Prostate gland (tissue), 2 donors: Measurements from ENCODE around the gene COPG2. TPM values are rescaled to one million over a fixed set of nuclear protein-coding genes. Genes with fewer than 3 reads are reported as not detected.

ENCODE experiments used
- DNase-seq: peaks from one replicate; pipeline ENCODE4 v3.0.0-alpha.2; 2019; ENCODE audit warnings: low spot score
- H3K27ac ChIP-seq, 2 donors: fragments of 200-600 bp; sonication (generic); 2 replicates each; pipeline ENCODE4 v1.5.1; 2017 to 2019
- H3K27me3 ChIP-seq: fragments of 200-600 bp; sonication (generic); replicated peaks from 2 replicates; pipeline ENCODE4 v1.5.1; 2019; ENCODE audit not compliant: insufficient read depth
- H3K36me3 ChIP-seq, 2 donors: fragments of 200-600 bp; sonication (generic); 1 replicate in 1 of 2; 2 replicates in 1 of 2; pipeline versions ENCODE4 v1.5.1 to v1.8.1; 2017 to 2019
- H3K4me1 ChIP-seq: fragments of 200-600 bp; sonication (generic); replicated peaks from 2 replicates; pipeline ENCODE4 v1.5.1; 2019
- H3K4me3 ChIP-seq, 2 donors: fragments of 200-600 bp; sonication (generic); 2 replicates each; pipeline ENCODE4 v1.5.1; 2017 to 2019
- H3K9me3 ChIP-seq: fragments of 200-600 bp; sonication (generic); 2 replicates; pipeline ENCODE4 v1.5.1; 2017
- POLR2A ChIP-seq: fragments of 450-650 bp; IDR thresholded peaks from one replicate; pipeline ENCODE4 v1.6.1; 2016; ENCODE audit warnings: antibody characterized with exemption, mild to moderate bottlenecking
- POLR2AphosphoS5 ChIP-seq: sonication (generic); formaldehyde crosslinking; IDR thresholded peaks from one replicate; pipeline ENCODE4 v1.6.1; 2017; ENCODE audit warnings: antibody characterized with exemption
- WGBS: methylation state at CpG from one replicate; pipeline ENCODE4 v1.1.5; 2018; 5-methylcytosine and 5-hydroxymethylcytosine counted together
- intact Hi-C: fragments of 100-400 bp; cut with DNase I; formaldehyde crosslinking; loops from one replicate; pipeline ENCODE4 v1.14.2; 2022
- microRNA counts, 2 donors: library from miRNA; unstranded; fragments of <30 nt; microRNA quantifications; one replicate each; lab custom pipeline; 2016 to 2017
- microRNA-seq: library from miRNA; unstranded; fragments of <30 nt; microRNA quantifications from one replicate; pipeline ENCODE4, GENCODE V29; 2016
- small RNA-seq, 2 donors: library from RNA; depleted of rRNA; stranded (forward); fragments of <200 nt; gene quantifications; one replicate each; pipeline ENCODE3, GENCODE V24; 2016
- total RNA-seq, 2 donors: library from RNA; depleted of rRNA; stranded (reverse); fragments of >200 nt; gene quantifications; one replicate each; pipeline ENCODE4 v1.1.0, GENCODE V29; 2016
- TF ChIP-seq, protein P1 (sequence below), 4 experiments: fragments of 200-600 bp in 2 of 4; fragments of 450-650 bp in 2 of 4; sonication (generic) in 2 of 4; IDR thresholded peaks; 1 replicate in 3 of 4; 2 replicates in 1 of 4; pipeline ENCODE4 v1.5.1; 2016 to 2019; ENCODE audit warnings: antibody characterized with exemption in 4 of 4, mild to moderate bottlenecking in 2 of 4, moderate library complexity in 2 of 4

Gene COPG2
- total RNA-seq, 2 donors from 2014 or later: 15.3 to 46.1 TPM

DNA sequence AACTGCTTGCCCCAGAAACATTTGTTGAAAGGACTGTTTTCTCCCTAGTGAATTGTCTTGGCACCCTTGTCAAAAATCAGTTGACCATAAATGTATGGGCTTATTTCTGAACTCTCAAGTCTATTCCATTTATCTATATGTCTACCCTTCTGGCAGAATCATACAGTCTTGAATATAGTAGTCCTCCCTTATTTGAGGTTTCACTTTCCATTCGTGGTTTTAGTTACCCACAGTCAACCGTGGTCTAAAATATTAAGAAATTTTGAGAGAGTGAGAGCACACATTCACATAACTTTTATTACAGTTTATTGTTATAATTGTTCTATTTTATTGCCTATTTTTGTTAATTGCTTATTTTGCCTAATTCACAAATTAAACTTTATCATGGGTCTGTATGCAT is 210.3 kb downstream of the COPG2 start:
- Histone ChIP-seq H3K36me3 (no peaks in the 10 kb centered on the region), H3K4me3 (no peak overlapping the region), H3K4me1 (no peaks in the 10 kb centered on the region), H3K27ac (no peak overlapping the region), H3K9me3 (no peaks in the 10 kb centered on the region), H3K27me3 (no peaks in the 10 kb centered on the region)
- TF ChIP-seq POLR2AphosphoS5 (no peak), POLR2A (no peak)
- TF ChIP-seq, protein P1, sequence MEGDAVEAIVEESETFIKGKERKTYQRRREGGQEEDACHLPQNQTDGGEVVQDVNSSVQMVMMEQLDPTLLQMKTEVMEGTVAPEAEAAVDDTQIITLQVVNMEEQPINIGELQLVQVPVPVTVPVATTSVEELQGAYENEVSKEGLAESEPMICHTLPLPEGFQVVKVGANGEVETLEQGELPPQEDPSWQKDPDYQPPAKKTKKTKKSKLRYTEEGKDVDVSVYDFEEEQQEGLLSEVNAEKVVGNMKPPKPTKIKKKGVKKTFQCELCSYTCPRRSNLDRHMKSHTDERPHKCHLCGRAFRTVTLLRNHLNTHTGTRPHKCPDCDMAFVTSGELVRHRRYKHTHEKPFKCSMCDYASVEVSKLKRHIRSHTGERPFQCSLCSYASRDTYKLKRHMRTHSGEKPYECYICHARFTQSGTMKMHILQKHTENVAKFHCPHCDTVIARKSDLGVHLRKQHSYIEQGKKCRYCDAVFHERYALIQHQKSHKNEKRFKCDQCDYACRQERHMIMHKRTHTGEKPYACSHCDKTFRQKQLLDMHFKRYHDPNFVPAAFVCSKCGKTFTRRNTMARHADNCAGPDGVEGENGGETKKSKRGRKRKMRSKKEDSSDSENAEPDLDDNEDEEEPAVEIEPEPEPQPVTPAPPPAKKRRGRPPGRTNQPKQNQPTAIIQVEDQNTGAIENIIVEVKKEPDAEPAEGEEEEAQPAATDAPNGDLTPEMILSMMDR (IDR thresholded peaks at IDR 0.05): no peak
- 84% methylated on average over 2 of the region's 2 CpGs for WGBS
- intact Hi-C loops: no loop called here
- DNase-seq: no peak

MicroRNA genes within 50 kb of the gene (microRNA counts, 767-probe panel; counts per million panel counts)
- microRNA hsa-miR-335-5p (lab: Ali Mortazavi, UCI): 2,518 to 2,682 counts per million in 2 donors

Small RNAs within 50 kb of the gene (microRNA-seq; reads per million reads assigned to microRNA genes)
- 317 reads per million, percentile 81 among the genes with 10 or more reads in this experiment for gene MIR335

Small RNAs within 50 kb of the gene (small RNA-seq; reads per million reads assigned to genes)
- gene MIR335 (0 reads per million in 2 donors), gene RF02148 (0 reads per million in 2 donors), gene RF02149 (0 reads per million in 2 donors), gene RF02150 (0 reads per million in 2 donors), gene RNA5SP246 (13.8 to 43.5 reads per million in 2 donors)

Other genes with a start within 250 kb of the COPG2 start
- 10 to 100 TPM in 1 of 2 donors, 1 to 10 TPM in 1; 6.6 to 16.2 TPM for gene CEP41, start 227.7 kb downstream of the COPG2 start, total RNA-seq
- 10 to 100 TPM; 31.1 to 41.6 TPM for gene MEST, start 176.7 kb downstream of the COPG2 start, total RNA-seq
- gene TSGA13, start 17.8 kb upstream of the COPG2 start, total RNA-seq: under 1 TPM in 1 of 2 donors, not detected in 1; 0.57 TPM
- under 1 TPM in 1 of 2 donors, not detected in 1; 0.57 TPM for gene KLF14, start 65.5 kb upstream of the COPG2 start, total RNA-seq